ENCODE results near the gene IL3RA. TPM values are rescaled to one million over a fixed set of nuclear protein-coding genes. Genes with fewer than 3 reads are reported as not detected.
"Not testable (repeated sequence)": the region's sequence is repeated elsewhere in the genome, so short reads cannot be mapped to it uniquely, and the experiment has no call there.

The IL3RA gene
- total RNA-seq, 1 donor from 2014 or later: 6.4 TPM

- intact Hi-C loops (cut with DNase I): no loop called here
- no peak for DNase-seq
Measured at GRCh38 chrX:1416327-1416784, 79.8 kb downstream of the IL3RA start.

GRCh38 chrX:1416965-1417760 lies 80.6 kb downstream of the IL3RA start:
- DNase-seq: no peak
- ATAC-seq (ENCODE audit: poor library complexity): no peak
- intact Hi-C loops (cut with DNase I): no loop called here

More at GRCh38 chrX:1416327-1416784, 79.8 kb downstream of the IL3RA start:
- no peak for ATAC-seq (ENCODE audit: poor library complexity)

- DNase-seq: no peak
- intact Hi-C loops (cut with DNase I): no loop called here
- ATAC-seq (ENCODE audit: poor library complexity): no peak
Measured at GRCh38 chrX:1417921-1418771, 81.6 kb downstream of the IL3RA start.

GRCh38 chrX:1418901-1419544 lies 82.4 kb downstream of the IL3RA start:
- ATAC-seq (ENCODE audit: poor library complexity) (peak; percentile 3), DNase-seq (no peak)
- intact Hi-C loops (cut with DNase I): no loop called here

- DNase-seq: no peak
Measured at GRCh38 chrX:1419545-1420355, 83.2 kb downstream of the IL3RA start.

GRCh38 chrX:1420371-1420770 lies 83.8 kb downstream of the IL3RA start:
- intact Hi-C loops (cut with DNase I): no loop called here
- ATAC-seq (ENCODE audit: poor library complexity) (no peak), DNase-seq (no peak)

More at GRCh38 chrX:1419545-1420355, 83.2 kb downstream of the IL3RA start:
- intact Hi-C loops (cut with DNase I): no loop called here
- no peak for ATAC-seq (ENCODE audit: poor library complexity)

- DNase-seq: peak; percentile 8
- ATAC-seq (ENCODE audit: poor library complexity): no peak
- intact Hi-C loops (cut with DNase I): no loop called here
Measured at GRCh38 chrX:1421433-1422134, 85.0 kb downstream of the IL3RA start.

GRCh38 chrX:1422135-1422465 lies 85.5 kb downstream of the IL3RA start:
- no peak for ATAC-seq (ENCODE audit: poor library complexity)
- intact Hi-C loops (cut with DNase I): no loop called here
- no peak for DNase-seq

- intact Hi-C loops (cut with DNase I): no loop called here
- no peak for ATAC-seq (ENCODE audit: poor library complexity)
- no peak for DNase-seq
Measured at GRCh38 chrX:1423215-1423614, 86.6 kb downstream of the IL3RA start.

GRCh38 chrX:1424147-1424851 lies 87.7 kb downstream of the IL3RA start:
- ATAC-seq (ENCODE audit: poor library complexity) (no peak), DNase-seq (no peak)
- intact Hi-C loops (cut with DNase I): no loop called here

GRCh38 chrX:1425381-1425780 lies 88.8 kb downstream of the IL3RA start:
- ATAC-seq (ENCODE audit: poor library complexity) (no peak), DNase-seq (no peak)
- intact Hi-C loops (cut with DNase I): no loop called here

- intact Hi-C loops (cut with DNase I); DNase-seq; ATAC-seq (ENCODE audit: poor library complexity): not testable (repeated sequence)
Measured at GRCh38 chrX:1426321-1426720, 89.7 kb downstream of the IL3RA start.

- ATAC-seq (ENCODE audit: poor library complexity) (no peak), DNase-seq (no peak)
- intact Hi-C loops (cut with DNase I): no loop called here
Measured at GRCh38 chrX:1427756-1428155, 91.2 kb downstream of the IL3RA start.

- ATAC-seq (ENCODE audit: poor library complexity) (no peak), DNase-seq (no peak)
- intact Hi-C loops (cut with DNase I): no loop called here
Measured at GRCh38 chrX:1430451-1430850, 93.9 kb downstream of the IL3RA start.
